Activated naive CD4-positive, alpha-beta T cell treated with anti-CD3 and anti-CD28 coated beads for 36 hours (primary cell): Measurements from ENCODE around the gene CST7. TPM values are rescaled to one million over a fixed set of nuclear protein-coding genes. Genes with fewer than 3 reads are reported as not detected.

ENCODE experiments used
- CTCF ChIA-PET: fragments of 350-600 bp; sonication (Branson Sonifier 250); formaldehyde crosslinking; loops from one replicate; lab custom pipeline; 2021; ENCODE audit warnings: antibody characterized with exemption; lab: Charles Lee
- DNase-seq: peaks from one replicate; pipeline ENCODE4 v3.0.0-alpha.2; 2020
- H3K27ac Mint-ChIP-seq: one replicate; pipeline ENCODE4 v1.8.0; 2021; ENCODE audit warnings: mild to moderate bottlenecking, mixed read lengths
- H3K27me3 Mint-ChIP-seq: one replicate; pipeline ENCODE4 v1.8.0; 2021; ENCODE audit warnings: low read depth, mixed read lengths
- H3K36me3 Mint-ChIP-seq: one replicate; pipeline ENCODE4 v1.8.0; 2021; ENCODE audit warnings: low read depth, mixed read lengths
- H3K4me1 Mint-ChIP-seq: one replicate; pipeline ENCODE4 v1.8.0; 2021; ENCODE audit warnings: low read depth, mixed read lengths
- H3K4me3 Mint-ChIP-seq: one replicate; pipeline ENCODE4 v1.8.0; 2021; ENCODE audit warnings: mild to moderate bottlenecking, moderate library complexity, mixed read lengths
- H3K9me3 Mint-ChIP-seq: one replicate; pipeline ENCODE4 v1.8.0; 2021; ENCODE audit warnings: mixed read lengths
- intact Hi-C: fragments of 100-400 bp; cut with micrococcal nuclease; formaldehyde crosslinking; loops from one replicate; pipeline ENCODE4 v1.15.1; 2023
- total RNA-seq, 2 experiments: library from RNA; stranded (reverse); gene quantifications; one replicate each; pipeline ENCODE4 v1.2.3, GENCODE V29; 2021

The CST7 gene
- total RNA-seq, 2 experiments from 2014 or later, result 37.8 to 43.1 TPM

GRCh38 chr20:25005661-25006060 is 56.6 kb downstream of the CST7 start:
- Mint-ChIP-seq H3K36me3 (peaks cover 29% of the 10 kb centered on the region), H3K27ac (no peak overlapping the region), H3K4me1 (no peaks in the 10 kb centered on the region), H3K27me3 (no peaks in the 10 kb centered on the region), H3K9me3 (peaks cover 4% of the 10 kb centered on the region), H3K4me3 (no peak overlapping the region)
- no peak for DNase-seq
- CTCF ChIA-PET, result interaction anchor here (1.0 to 1.4 kb wide), 3 partner anchors 12 to 173 kb away, joined by 3 to 5 read pairs (median 3); no protein-coding TSS in a partner anchor
- intact Hi-C loops, result no loop called here

- CTCF ChIA-PET, result interaction anchor here (0.7 to 1.4 kb wide), 3 partner anchors 13 to 58 kb away, joined by 3 read pairs; no protein-coding TSS in a partner anchor
- no peak overlapping the region for H3K27ac Mint-ChIP-seq
- no peak overlapping the region for H3K4me3 Mint-ChIP-seq
- intact Hi-C loops, result no loop called here
- H3K9me3 Mint-ChIP-seq, result peaks cover 4% of the 10 kb centered on the region
- peaks cover 32% of the 10 kb centered on the region for H3K36me3 Mint-ChIP-seq
- no peak for DNase-seq
- H3K27me3 Mint-ChIP-seq, result no peaks in the 10 kb centered on the region
- no peaks in the 10 kb centered on the region for H3K4me1 Mint-ChIP-seq
Observed at GRCh38 chr20:25006431-25007167, 57.5 kb downstream of the CST7 start.

- no peak for DNase-seq
- peaks cover 2% of the 10 kb centered on the region for H3K9me3 Mint-ChIP-seq
- H3K4me3 Mint-ChIP-seq, result no peak overlapping the region
- H3K36me3 Mint-ChIP-seq, result peaks cover 27% of the 10 kb centered on the region
- intact Hi-C loops, result no loop called here
- no peaks in the 10 kb centered on the region for H3K4me1 Mint-ChIP-seq
- H3K27me3 Mint-ChIP-seq, result no peaks in the 10 kb centered on the region
- CTCF ChIA-PET, result no interaction called here
- no peak overlapping the region for H3K27ac Mint-ChIP-seq
Observed at GRCh38 chr20:25007491-25008305, 58.6 kb downstream of the CST7 start.

- Mint-ChIP-seq H3K4me3 (no peak overlapping the region), H3K27ac (no peak overlapping the region), H3K9me3 (no peaks in the 10 kb centered on the region), H3K4me1 (no peaks in the 10 kb centered on the region), H3K27me3 (no peaks in the 10 kb centered on the region), H3K36me3 (peaks cover 25% of the 10 kb centered on the region)
- no peak for DNase-seq
- intact Hi-C loops, result no loop called here
- CTCF ChIA-PET, result no interaction called here
Observed at GRCh38 chr20:25008388-25009217, 59.5 kb downstream of the CST7 start.

Other genes starting within 250 kb of the CST7 start
- 10 to 100 TPM; 46.9 to 50.9 TPM for gene APMAP, start 43.5 kb downstream of the CST7 start, total RNA-seq
- 10 to 100 TPM in 1 of 2 experiments, 1 to 10 TPM in 1; 9.4 to 10.1 TPM for gene ACSS1, start 108.9 kb downstream of the CST7 start, total RNA-seq
- not detected for gene VSX1, start 132.9 kb downstream of the CST7 start, total RNA-seq
- 10 to 100 TPM; 63.6 to 66.6 TPM for gene ENTPD6, start 246.4 kb downstream of the CST7 start, total RNA-seq